Mucosa of gallbladder (tissue), 1 donor: ENCODE results near the gene NECTIN3. TPM values are rescaled to one million over a fixed set of nuclear protein-coding genes. Genes with fewer than 3 reads are reported as not detected.

Source experiments
- DNase-seq: peaks from one replicate; pipeline ENCODE4 v3.0.0-alpha.2; 2020; ENCODE audit warnings: low spot score
- total RNA-seq: library from RNA; stranded (reverse); gene quantifications from one replicate; pipeline ENCODE4 v1.2.1, GENCODE V29; 2021
- donor health status: DM: no; HTN: no; CAD: no.

The NECTIN3 gene
- 27.7 TPM for total RNA-seq

GRCh38 chr3:111071257-111072030, at the start of gene NECTIN3:
Gene NECTIN3, plus strand, starts transcription at chr3:111071816. Its CDS starts 202 bp downstream, at chr3:111072018.
- peak; percentile 95 for DNase-seq

- no peak for DNase-seq
Observed at GRCh38 chr3:111027868-111028267, 43.7 kb upstream of the NECTIN3 start.

- no peak for DNase-seq
Observed at GRCh38 chr3:111031538-111031937, 40.1 kb upstream of the NECTIN3 start.

- DNase-seq = no peak
Observed at GRCh38 chr3:111032677-111033076, 38.9 kb upstream of the NECTIN3 start.

GRCh38 chr3:111033470-111034050, 38.1 kb upstream of the NECTIN3 start:
- no peak for DNase-seq

- DNase-seq = no peak
Observed at GRCh38 chr3:111035316-111035715, 36.3 kb upstream of the NECTIN3 start.

- no peak for DNase-seq
Observed at GRCh38 chr3:111035902-111036301, 35.7 kb upstream of the NECTIN3 start.

GRCh38 chr3:111040959-111041358, 30.7 kb upstream of the NECTIN3 start:
- no peak for DNase-seq

- DNase-seq = no peak
Observed at GRCh38 chr3:111045564-111045963, 26.1 kb upstream of the NECTIN3 start.

GRCh38 chr3:111047042-111047441, 24.6 kb upstream of the NECTIN3 start:
- DNase-seq = no peak

- DNase-seq = no peak
Observed at GRCh38 chr3:111047812-111048435, 23.7 kb upstream of the NECTIN3 start.

- no peak for DNase-seq
Observed at GRCh38 chr3:111051354-111051753, 20.3 kb upstream of the NECTIN3 start.

GRCh38 chr3:111068574-111068973, 3.0 kb upstream of the NECTIN3 start:
- no peak for DNase-seq

GRCh38 chr3:111069974-111070771, 1.4 kb upstream of the NECTIN3 start:
- peak; percentile 13 for DNase-seq

GRCh38 chr3:111070772-111071256, 802 bp upstream of the NECTIN3 start:
- DNase-seq = peak; percentile 17

- peak; percentile 24 for DNase-seq
Observed at GRCh38 chr3:111072031-111072921, 660 bp downstream of the NECTIN3 start.

GRCh38 chr3:111073218-111073617, 1.6 kb downstream of the NECTIN3 start:
- DNase-seq = no peak

GRCh38 chr3:111076732-111077131, 5.1 kb downstream of the NECTIN3 start:
- no peak for DNase-seq

- DNase-seq = no peak
Observed at GRCh38 chr3:111077369-111077768, 5.8 kb downstream of the NECTIN3 start.

GRCh38 chr3:111080413-111080812, 8.8 kb downstream of the NECTIN3 start:
- DNase-seq = no peak

GRCh38 chr3:111081008-111081545, 9.5 kb downstream of the NECTIN3 start:
- no peak for DNase-seq
